GM12892 (cell line): Measurements from ENCODE around the gene NR5A1. TPM values are rescaled to one million over a fixed set of nuclear protein-coding genes. Genes with fewer than 3 reads are reported as not detected.

Source experiments
- DNase-seq: peaks from one replicate; pipeline ENCODE4 v3.0.0; 2011; ENCODE audit not compliant: insufficient read length
- FAIRE-seq: peaks from 2 replicates; lab custom pipeline; 2011; peaks lifted over from hg19 to GRCh38; lab: Jason Lieb, UNC
- POLR2A ChIP-seq: IDR thresholded peaks from 2 replicates; pipeline ENCODE4 v1.6.1; 2011; ENCODE audit warnings: low read depth, low read length, control low read depth
- POLR2AphosphoS5 ChIP-seq: IDR thresholded peaks from 2 replicates; pipeline ENCODE4 v1.6.1; 2011; ENCODE audit warnings: low read depth, low read length, control low read depth
- TAF1 ChIP-seq: IDR thresholded peaks from 2 replicates; pipeline ENCODE4 v1.6.1; 2011; ENCODE audit warnings: low read depth, mild to moderate bottlenecking, control low read depth, low read length, borderline replicate concordance
- polyA plus RNA-seq: library from polyadenylated mRNA; unstranded; fragments of >200 nt; gene quantifications from one replicate; pipeline ENCODE4 v1.2.1, GENCODE V29; 2012; ENCODE audit warnings: missing spikeins, inconsistent platforms; ENCODE audit not compliant: missing spikeins

The NR5A1 gene
- polyA plus RNA-seq = 0.38 TPM

DNA sequence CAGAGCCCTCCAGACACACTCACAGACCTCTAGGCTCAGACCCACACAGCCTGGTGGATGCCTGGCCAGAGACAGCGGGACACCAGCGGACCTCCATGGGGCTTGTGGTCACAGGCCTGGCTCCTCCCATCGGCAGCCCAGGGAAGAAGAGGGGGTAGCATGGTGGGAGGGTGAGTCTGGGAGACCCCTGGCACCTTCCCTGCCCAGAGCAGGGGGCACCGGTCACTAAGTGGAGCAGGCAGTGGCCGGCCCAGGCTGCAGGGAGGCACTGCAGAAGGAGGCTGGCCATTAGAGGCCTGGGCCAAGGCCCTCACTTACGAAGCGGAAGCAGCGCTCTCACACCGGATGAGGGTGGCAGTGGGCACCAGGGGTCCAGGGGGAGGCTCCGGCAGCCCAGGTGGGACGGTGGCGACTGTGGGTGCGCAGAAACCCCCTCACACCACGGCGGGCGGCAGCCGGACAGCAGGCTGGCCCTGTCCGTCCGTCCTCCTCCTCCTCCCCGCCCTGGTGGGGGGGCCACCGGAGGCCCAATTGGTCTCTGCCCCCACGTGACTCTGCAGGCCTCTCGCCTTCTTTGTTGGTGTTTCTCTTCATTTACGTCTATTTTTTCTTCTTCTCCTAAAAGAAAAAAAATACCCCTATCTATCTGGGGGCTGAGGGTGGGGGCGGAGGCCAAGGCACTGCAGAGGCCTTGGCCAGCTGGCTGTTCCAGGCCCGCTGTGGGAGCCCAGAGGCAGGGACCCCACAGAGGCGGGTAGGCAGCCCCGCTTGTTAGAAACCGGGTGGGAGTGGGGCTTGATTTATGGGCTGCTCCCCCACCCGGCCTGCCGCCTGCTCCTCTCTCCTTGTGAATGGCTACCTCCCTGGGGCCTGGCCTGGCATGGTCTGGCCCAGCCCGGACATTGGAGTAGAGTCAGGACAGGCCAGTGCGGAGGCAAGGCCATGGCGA lies at the start of gene NR5A1:
TSS of gene NR5A1 (minus strand) at position 469 of the 949 bp plus-strand sequence. CDS start 4,004 bp downstream, outside the sequence.
- FAIRE-seq (no peak), DNase-seq (no peak)
- TF ChIP-seq TAF1 = no peak
- TF ChIP-seq POLR2A = no peak
- TF ChIP-seq POLR2AphosphoS5 = no peak

DNA sequence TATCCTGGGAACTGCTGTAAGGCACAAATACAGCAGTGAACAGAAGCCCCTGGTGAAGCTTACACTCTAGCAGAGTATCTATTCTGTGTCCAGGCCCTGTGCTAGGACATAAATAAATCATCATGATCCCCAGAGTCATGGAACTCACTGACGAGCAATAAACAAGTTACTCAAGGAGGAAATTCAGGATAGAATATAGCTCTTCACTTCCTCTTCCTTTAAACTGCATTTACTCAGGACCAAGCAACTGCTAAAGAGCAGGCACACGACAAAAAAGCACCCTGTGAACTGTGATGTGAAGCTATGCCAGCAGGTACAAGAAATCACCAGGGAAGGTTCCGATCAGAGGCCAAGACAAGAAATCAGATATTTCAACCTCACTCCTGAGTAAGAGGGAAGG lies 47.8 kb upstream of the NR5A1 start:
- no peak for TF ChIP-seq TAF1
- TF ChIP-seq POLR2AphosphoS5 = no peak
- no peak for TF ChIP-seq POLR2A
- no peak for FAIRE-seq
- no peak for DNase-seq

DNA sequence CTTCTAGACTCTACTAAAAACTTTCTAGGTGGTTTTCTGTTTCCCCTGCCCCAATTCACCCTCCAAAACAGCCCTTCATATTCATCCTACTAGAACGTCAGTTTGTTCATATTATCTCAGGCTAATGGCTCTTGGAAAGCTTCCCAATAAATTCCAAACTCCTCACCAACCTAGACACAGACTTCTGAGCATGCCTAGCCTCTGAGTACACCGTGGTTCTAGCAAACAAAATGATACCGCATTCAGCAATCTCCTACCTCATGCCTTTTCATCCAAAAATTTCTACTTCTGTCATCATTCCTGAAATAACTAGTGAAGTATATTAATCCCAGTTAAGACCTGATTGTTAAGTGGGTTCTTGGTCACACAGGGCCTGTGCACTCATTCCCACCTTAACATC lies 46.5 kb upstream of the NR5A1 start:
- DNase-seq (no peak), FAIRE-seq (no peak)
- TF ChIP-seq POLR2AphosphoS5 (no peak), POLR2A (no peak), TAF1 (no peak)

DNA sequence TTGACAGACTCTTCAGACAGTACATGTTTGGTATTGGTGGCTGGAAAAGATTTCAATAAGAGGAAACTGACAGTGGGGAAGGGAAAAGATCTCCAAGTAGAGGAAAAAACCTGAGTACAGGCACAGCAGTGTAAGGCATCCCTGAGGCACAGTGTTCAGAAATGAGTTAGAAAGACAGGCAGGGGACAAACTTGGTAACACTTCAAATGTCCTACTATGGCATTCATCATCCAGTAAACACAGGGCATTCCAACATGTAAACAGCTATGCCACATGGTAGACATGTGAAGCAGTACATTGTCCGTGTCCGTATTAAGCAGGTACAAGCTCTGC lies 45.0 kb upstream of the NR5A1 start:
- no peak for DNase-seq
- FAIRE-seq = no peak
- TF ChIP-seq TAF1 (no peak), POLR2AphosphoS5 (no peak), POLR2A (no peak)

DNA sequence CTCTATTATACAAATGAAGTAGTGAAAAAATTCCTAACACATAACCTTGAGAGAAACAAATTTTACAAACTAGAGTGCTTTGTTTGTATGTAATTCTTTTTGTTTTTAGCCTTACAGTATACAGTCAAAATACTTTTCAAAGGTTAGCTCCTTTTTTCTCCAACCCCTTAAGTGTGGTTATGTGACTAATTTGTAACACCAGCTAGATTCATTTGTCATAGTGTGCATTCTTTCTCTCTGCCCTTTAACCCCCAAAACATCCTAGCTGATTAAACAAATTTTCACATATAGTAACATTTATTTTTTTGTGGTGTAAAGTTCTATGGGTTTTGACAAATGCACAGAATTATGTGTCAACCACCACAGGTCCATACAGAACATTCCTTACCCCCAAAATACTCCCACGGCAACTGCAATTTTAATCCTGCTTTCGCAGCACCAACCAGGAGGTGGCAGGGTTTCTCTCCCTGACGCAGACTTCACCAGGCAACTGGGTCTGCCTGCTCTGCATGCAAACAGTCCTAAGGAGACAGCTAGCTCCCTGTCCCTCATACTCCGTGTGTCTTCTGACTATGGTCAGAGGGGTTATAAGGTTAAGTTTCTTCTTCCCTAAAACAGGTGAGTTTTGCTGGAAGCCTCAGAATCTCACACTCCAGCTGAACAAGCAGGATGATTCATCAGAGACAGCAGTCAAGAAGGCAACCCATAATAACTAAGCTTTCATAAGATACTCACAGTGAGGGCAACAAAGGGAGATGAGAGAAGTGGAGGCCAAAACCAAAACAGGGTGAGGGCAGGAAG lies 44.5 kb upstream of the NR5A1 start:
- peak; percentile 74 for FAIRE-seq
- TF ChIP-seq POLR2A (no peak), POLR2AphosphoS5 (no peak), TAF1 (no peak)
- DNase-seq = no peak

DNA sequence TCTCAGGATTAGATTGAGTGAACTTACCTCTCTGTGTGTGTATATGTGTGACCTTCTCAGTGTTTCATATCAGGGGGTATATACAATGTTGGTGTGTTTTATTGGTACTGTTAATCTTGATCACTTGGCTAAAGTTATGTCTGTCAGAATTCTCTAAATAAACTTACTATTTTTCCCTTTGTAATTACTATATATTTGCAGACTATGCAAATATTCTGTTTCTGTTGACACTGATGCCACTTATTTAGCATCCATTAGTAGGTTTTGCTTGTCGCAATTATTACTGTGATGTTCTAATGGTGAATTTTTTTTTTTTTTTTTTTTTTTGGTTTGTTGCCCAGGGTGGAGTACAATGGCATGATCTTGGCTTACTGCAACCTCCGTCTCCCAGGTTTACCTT lies 42.9 kb upstream of the NR5A1 start:
- no peak for FAIRE-seq
- TF ChIP-seq TAF1 = no peak
- no peak for TF ChIP-seq POLR2AphosphoS5
- no peak for TF ChIP-seq POLR2A
- no peak for DNase-seq

DNA sequence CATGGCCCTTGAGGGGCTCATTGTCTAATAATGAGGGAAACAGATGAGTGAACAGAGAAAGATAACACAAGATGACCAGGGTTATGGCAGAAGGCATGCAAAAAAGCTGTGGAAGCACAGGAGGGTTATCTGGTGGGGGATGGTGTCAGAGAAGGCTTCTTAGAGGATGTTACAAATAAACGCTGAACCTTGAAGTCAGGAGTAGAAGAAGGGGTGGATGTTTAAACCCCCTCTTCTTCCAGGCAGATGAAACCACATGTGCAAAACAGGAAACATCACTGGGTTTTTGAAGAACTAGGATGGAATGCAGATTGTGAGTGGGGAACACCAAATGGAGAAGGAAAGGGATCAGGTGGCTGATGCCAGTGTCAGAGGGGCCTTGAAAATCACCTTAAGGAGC lies 41.8 kb upstream of the NR5A1 start:
- TF ChIP-seq TAF1 (no peak), POLR2A (no peak), POLR2AphosphoS5 (no peak)
- DNase-seq = no peak
- FAIRE-seq = no peak

DNA sequence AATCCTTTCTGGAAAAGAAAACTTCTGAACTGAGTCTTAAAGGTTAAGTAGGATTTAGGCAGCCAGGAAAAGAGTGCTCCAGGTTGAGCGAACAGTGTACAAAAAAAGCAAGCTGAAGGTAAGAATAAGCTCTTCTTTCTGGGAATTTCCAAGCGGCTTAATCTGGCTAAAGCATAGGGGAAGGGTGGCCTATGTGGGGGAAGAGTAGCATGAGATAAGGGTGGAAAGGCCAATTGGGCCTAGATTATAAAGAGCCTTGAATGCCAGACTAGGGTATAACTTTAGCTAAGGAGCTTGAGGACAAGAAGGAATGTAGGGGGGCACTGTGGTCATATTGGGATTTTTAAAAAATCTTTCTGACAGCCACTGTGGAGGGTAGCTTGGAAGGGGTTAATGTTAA lies 37.3 kb upstream of the NR5A1 start:
- DNase-seq = no peak
- TF ChIP-seq TAF1 = no peak
- no peak for TF ChIP-seq POLR2A
- no peak for TF ChIP-seq POLR2AphosphoS5

DNA sequence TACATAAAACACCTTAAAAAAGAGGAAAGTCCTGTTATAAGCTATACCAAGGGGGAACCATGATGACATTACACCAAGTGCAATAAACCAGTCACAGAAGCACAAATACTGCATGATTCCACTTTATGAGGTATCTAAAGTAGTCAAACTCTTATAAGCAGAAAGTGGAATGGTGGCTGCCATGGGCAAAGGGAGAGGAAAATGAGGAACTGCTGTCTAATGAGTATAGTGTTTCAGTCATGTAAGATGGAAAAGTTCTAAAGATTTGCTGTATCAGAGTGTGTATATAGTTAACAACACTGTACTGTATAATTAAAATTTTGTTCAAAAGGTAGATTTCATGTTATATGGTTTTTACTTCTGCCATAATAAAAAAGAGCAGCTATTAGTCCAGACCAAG lies 34.6 kb upstream of the NR5A1 start:
- no peak for FAIRE-seq
- TF ChIP-seq POLR2AphosphoS5 (no peak), TAF1 (no peak), POLR2A (no peak)
- no peak for DNase-seq

More for the DNA sequence above, 37.3 kb upstream of the NR5A1 start:
- no peak for FAIRE-seq

DNA sequence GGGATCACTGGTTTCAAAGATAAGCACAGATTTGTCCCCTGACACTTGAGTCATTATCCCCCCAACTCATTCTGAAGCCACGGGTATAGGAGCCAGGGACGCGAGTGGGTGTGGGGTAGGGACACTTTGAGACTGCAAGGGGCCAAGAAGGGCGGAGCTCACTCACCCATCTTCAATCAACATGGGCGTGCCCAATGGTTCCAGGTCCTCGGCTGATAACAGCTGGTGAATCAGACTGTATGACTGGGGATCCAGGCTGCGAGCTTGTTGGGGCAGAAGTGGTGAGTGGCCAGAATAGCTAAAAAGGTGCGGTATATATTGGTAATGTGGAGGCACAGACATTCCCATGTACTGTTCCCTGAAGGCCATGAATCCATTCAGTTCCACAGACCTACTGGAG lies 30.7 kb upstream of the NR5A1 start:
- no peak for DNase-seq
- no peak for TF ChIP-seq POLR2A
- no peak for TF ChIP-seq POLR2AphosphoS5
- TF ChIP-seq TAF1 = no peak
- no peak for FAIRE-seq

DNA sequence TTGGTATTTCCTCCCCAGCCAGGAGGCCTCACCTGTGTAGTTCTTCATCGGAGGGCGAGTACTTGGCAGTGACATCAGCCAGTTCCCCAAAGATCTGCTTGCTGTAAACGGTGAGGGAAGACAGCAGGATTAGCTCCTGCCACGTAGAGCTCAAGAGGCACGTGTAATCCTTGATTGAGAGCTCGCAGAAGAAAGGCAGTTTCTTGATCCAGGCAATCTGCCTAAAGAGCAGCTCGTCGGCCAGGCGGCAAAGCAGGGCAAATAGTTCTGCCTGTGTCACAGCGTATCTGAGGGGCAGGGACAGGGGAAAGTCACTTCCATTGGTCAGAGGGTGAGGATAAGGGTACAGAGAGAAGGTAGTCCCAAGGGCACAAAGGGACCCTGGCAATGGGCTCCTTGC lies 28.6 kb upstream of the NR5A1 start:
- no peak for FAIRE-seq
- DNase-seq = no peak
- TF ChIP-seq TAF1 = no peak
- no peak for TF ChIP-seq POLR2A
- TF ChIP-seq POLR2AphosphoS5 = no peak
